Panc1 (cell line): ENCODE results near the gene TMEM240.

Source experiments
- CTCF ChIP-seq: fragments of 450-650 bp; IDR thresholded peaks from 2 replicates; pipeline ENCODE4 v1.5.1; 2017; ENCODE audit warnings: mild to moderate bottlenecking
- POLR2AphosphoS5 ChIP-seq: IDR thresholded peaks from 2 replicates; pipeline ENCODE4 v1.6.1; 2012; ENCODE audit warnings: mild to moderate bottlenecking, low read depth, low read length, moderate library complexity
- REST ChIP-seq, 2 experiments: IDR thresholded peaks; 2 replicates each; pipeline ENCODE4 v1.6.1; 2011 to 2012; ENCODE audit warnings: low read depth in 2 of 2, control low read depth in 1 of 2, low read length in 1 of 2, mild to moderate bottlenecking in 1 of 2, moderate library complexity in 1 of 2; ENCODE audit not compliant: insufficient read depth in 1 of 2
- SIN3A ChIP-seq: IDR thresholded peaks from 2 replicates; pipeline ENCODE4 v1.6.1; 2012; ENCODE audit warnings: low read depth, mild to moderate bottlenecking, low read length, moderate library complexity, borderline replicate concordance; ENCODE audit not compliant: insufficient read depth
- TCF7L2 ChIP-seq: IDR thresholded peaks from 2 replicates; pipeline ENCODE4 v1.6.1; 2011; ENCODE audit warnings: mild to moderate bottlenecking, low read depth, low read length, inconsistent platforms

- TF ChIP-seq SIN3A (no peak), CTCF (no peak), POLR2AphosphoS5 (no peak), TCF7L2 (no peak), REST (IDR thresholded peaks at IDR 0.05; ENCODE audit: insufficient read depth in 1 of 2, low read depth in 2 of 2, low read length in 1 of 2) (no peak)
These were observed 10.4 kb upstream of the TMEM240 start for GRCh38 chr1:1550591-1551432.
